ENCODE data around the gene OSBPL10.

The OSBPL10 gene

DNA sequence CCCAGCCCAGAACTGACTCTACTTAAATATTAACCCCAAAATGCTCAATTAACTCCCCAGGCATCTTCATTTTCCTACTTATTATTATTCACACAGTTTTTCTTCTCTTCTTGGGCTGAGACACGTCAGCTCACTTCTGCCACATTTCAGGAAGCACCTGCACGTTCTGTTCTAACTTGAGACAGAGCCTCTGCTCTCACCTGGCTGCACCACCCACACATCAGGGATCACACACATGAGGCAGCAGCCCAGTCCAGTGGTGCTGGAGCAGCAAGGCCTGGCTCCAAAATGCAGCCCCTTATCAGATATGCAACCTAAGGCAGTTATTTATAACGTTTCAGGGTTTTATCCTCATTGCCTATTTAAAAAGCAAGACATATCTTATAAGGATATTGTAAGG is 127.5 kb downstream of the OSBPL10 start:
- no peak for DNase-seq (ENCODE audit: low spot score)

GRCh38 chr3:31851278-31851677 is 129.8 kb downstream of the OSBPL10 start:
- no peak for DNase-seq (ENCODE audit: low spot score)

DNA sequence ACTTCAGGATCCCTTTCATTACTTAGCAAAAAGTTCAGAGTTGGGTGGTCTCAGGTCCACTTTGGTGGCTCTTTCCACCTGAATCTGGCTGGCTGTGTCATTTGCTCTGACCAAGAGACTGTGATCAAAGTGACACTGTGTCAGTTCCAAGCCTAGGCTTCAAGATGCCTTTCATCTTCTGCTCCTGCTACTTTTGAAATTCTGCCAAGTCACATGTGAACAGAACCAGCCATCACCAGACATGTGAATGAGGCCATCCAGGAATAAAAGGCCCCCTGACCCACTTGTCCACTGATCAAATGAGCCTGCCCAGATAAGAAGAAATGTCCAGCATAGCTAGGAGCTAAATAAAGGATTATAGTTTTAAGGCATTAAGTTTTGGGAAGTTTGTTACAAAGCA is 132.2 kb downstream of the OSBPL10 start:
- DNase-seq (ENCODE audit: low spot score), result no peak

DNA sequence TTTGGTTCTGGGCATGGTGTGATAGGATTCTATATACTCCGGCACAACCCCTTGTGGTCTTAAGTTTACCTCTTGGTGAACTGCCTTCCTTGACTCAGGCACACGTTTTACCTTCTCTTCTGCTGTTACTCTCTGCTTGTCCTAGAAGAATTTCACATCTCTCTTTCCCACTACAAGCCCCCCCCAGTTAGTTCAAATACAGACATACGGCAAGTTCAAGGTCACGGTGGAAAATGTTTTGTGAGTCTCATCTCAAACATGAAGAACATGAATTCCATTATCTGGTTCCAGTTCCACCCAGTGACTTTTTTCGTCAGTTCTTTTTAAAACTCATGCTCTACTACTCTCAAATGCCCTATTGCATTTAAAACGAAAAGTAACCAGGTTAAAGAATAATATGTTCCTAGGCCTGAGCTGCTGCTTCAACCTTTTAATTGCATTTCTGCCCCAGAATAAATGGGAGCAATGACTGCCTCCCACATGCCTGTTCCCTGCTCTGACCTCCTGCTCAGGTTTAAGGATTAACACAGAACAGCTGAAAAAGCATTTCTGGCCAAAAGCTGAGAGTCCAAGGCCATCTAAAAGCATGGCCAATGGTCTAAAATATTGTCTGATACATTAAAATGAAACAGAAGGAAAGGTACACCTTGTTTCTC is 132.8 kb downstream of the OSBPL10 start:
- no peak for DNase-seq (ENCODE audit: low spot score)

- no peak for DNase-seq (ENCODE audit: low spot score)
Measured at GRCh38 chr3:31847760-31848159, 133.3 kb downstream of the OSBPL10 start.

DNA sequence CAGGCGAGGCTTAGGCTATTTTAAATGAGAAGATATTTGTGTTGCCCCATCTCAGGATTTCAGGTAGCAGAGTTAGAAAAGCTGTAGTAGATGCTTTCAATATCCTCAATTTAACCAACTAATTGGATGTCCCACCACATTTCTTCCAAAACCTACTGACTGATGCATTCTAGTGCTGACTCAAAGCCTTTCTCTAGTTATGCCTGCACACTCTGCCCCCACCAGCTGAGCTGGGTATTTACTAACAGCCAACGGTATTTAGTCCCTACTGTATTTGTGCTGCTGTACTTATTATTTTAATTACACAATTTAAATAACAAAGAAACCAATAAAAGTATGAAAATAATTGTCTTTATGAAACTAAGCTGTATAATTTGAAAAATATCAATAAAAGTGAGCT is 139.5 kb downstream of the OSBPL10 start:
- DNase-seq (ENCODE audit: low spot score), result no peak

DNA sequence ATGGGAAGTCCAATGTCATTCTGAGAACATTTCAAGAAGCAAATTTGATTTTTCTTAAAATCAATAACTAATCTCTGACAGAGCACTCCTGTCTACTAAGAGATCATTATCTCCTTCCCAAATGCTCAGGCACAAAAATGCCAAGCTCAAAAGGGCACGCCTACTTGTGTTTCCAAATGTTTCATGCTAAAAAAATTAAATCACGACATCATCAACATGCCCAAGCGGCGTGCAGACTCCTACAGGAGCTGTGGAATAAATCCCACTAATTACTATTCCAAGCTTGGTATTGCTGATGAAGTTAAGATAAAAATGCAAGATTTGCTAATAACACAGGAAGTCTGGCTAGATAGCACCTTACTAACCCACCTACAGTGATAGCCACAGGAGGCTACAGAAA is 140.8 kb downstream of the OSBPL10 start:
- no peak for DNase-seq (ENCODE audit: low spot score)

DNA sequence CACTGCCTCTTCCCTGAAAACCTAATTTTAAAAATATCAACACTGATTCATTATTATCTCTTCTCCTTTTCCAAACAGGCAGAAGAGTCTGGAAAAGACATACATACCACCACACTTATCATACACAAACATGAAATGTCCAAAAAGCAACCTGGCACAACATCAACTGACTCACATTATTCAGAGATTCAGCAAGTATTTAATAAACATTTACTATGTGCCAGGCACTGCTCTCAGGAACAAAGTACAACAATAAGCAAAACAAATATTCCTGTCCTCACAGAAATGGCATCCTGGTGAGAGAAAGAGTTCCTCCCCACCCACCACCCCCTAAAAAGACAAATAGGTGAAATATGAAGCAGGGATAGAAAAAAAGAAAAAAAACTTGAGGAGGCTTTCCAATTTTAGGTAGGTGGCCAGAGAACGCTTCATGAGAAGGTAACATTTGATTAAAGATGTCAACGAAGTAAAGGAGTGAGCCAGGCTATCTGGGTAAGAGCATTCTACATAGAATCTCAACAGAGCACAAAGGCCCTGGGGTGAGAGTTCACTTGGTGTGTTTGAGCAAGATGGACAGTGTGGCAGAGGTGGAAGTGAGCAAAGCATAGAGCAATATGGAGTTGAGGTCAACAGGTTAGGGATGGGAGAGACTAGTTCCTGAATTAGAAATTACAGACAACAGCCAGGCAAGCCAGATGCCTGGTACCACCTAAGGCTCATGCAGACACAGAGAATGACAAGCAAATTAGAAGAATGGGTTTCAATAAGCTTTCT is 141.7 kb downstream of the OSBPL10 start:
- DNase-seq (ENCODE audit: low spot score), result no peak

- no peak for DNase-seq (ENCODE audit: low spot score)
Measured at GRCh38 chr3:31836131-31837075, 144.7 kb downstream of the OSBPL10 start.

DNA sequence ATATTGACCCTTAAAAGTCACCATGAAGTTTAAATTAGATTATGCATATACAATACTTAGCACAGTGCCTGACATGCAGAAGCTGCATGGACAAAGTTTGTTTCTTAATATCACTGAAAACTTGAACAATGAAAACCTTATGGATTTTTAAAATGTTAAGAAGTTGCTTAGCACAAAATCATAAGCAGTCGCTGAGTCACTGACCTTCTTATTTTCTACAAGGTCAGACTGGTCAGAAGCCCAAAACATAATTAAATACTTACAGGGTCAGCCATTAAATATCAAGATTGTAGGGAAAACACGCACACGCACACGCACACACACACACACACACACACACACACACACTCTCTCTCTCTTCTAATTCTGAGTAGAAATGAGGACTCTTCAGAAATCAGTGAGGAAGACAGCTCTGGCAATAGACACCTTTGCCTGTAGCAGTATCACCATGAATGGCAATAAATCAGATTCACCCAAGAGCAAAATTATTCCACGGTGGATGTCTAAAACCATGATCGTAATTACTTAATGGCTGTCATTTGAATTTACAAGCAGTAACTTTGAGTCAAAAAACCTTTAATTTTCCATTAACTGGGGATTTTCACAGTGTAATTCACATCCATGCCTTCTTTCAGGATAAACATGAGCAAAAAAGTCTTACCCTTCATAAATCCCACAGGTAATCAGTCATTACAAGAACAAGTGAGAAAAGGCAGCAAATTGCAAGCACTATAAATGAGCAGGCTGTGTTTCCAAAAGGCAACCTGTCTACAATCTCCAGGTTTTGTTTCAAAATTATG is 147.5 kb downstream of the OSBPL10 start:
- no peak for DNase-seq (ENCODE audit: low spot score)

- DNase-seq (ENCODE audit: low spot score), result no peak
Measured at GRCh38 chr3:31832551-31832950, 148.5 kb downstream of the OSBPL10 start.

GRCh38 chr3:31831591-31831990 is 149.5 kb downstream of the OSBPL10 start:
- no peak for DNase-seq (ENCODE audit: low spot score)

GRCh38 chr3:31829826-31830426 is 151.1 kb downstream of the OSBPL10 start:
- DNase-seq (ENCODE audit: low spot score), result no peak

GRCh38 chr3:31829010-31829409 is 152.1 kb downstream of the OSBPL10 start:
- no peak for DNase-seq (ENCODE audit: low spot score)

GRCh38 chr3:31828007-31828406 is 153.1 kb downstream of the OSBPL10 start:
- DNase-seq (ENCODE audit: low spot score), result no peak

- DNase-seq (ENCODE audit: low spot score), result no peak
Measured at GRCh38 chr3:31823184-31823583, 157.9 kb downstream of the OSBPL10 start.

DNA sequence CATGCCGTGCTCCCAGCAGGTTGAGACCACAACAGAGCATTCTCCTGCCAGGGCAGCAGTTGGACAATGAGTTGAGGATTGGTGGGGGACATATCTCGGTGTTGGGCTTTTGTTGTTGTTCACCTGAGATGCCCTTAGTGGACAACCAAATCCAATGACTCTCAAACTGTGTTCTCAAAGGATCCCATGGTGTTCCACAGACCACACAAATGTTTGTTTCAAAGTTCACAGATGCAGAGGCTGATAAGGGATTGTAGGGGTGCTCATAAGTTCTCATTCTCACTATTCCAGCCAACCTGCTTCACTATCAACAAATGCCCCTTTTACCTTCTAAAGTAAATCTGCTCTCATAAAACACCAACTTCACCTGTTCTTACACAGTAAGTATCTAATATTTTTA is 159.9 kb downstream of the OSBPL10 start:
- DNase-seq (ENCODE audit: low spot score), result no peak

GRCh38 chr3:31819441-31819840 is 161.6 kb downstream of the OSBPL10 start:
- DNase-seq (ENCODE audit: low spot score), result no peak

DNA sequence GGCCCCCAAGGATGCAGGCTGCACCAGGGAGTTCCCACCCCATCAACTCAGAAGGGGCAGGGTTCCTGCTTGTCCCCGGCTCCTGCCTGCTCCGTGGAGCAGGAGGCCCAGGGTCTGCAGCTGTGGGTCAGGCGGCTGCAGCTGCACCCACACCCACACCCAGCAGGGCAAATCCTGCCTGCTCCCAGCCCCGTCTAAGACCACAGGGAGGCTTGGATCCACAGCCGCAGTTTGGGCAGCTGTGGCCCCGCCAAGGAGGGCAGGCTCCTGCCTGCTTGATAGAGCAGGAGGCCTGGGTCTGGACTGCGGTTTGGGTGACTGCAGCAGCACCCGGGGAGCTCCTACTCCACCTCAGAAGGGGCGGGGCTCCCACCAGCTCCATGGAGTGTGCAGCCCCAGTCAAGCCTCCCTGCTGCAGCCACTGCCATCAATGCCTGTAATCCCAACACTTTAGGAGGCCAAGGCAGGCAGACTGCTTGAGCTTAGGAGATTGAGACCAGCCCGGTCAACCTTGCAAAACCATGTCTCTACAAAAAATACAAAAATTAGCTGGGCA is 163.6 kb downstream of the OSBPL10 start:
- no peak for DNase-seq (ENCODE audit: low spot score)

- no peak for DNase-seq (ENCODE audit: low spot score)
Measured at GRCh38 chr3:31815631-31816440, 165.2 kb downstream of the OSBPL10 start.

All from Ammon's horn (tissue), 1 donor.